AG09309 (cell line): Measurements from ENCODE around the gene PRR27.

Source experiments
- DNase-seq: peaks from one replicate; pipeline ENCODE4 v3.0.0-alpha.2; 2010; ENCODE audit warnings: low read depth
- H3K4me3 ChIP-seq: 2 replicates; pipeline ENCODE4 v1.5.1; 2011; ENCODE audit warnings: mild to moderate bottlenecking, low read depth, low read length, moderate library complexity; ENCODE audit not compliant: control insufficient read depth
- CTCF ChIP-seq: IDR thresholded peaks from 2 replicates; pipeline ENCODE4 v1.5.1; 2011; ENCODE audit warnings: mild to moderate bottlenecking, low read depth, low read length, inconsistent platforms; ENCODE audit not compliant: insufficient read depth, control insufficient read depth; ENCODE audit errors: missing control alignments

Gene PRR27

GRCh38 chr4:70181864-70182263 lies 27.8 kb downstream of the PRR27 start:
- TF ChIP-seq CTCF, result no peak

GRCh38 chr4:70182517-70183167 lies 28.6 kb downstream of the PRR27 start:
- no peak overlapping the region for H3K4me3 ChIP-seq
- no peak for DNase-seq
- TF ChIP-seq CTCF, result no peak

More at GRCh38 chr4:70181864-70182263, 27.8 kb downstream of the PRR27 start:
- DNase-seq, result no peak
- H3K4me3 ChIP-seq, result no peak overlapping the region

GRCh38 chr4:70183168-70183939 lies 29.3 kb downstream of the PRR27 start:
- TF ChIP-seq CTCF, result no peak
- no peak overlapping the region for H3K4me3 ChIP-seq
- DNase-seq, result no peak

GRCh38 chr4:70183940-70184246 lies 29.9 kb downstream of the PRR27 start:
- no peak for TF ChIP-seq CTCF
- no peak for DNase-seq
- no peak overlapping the region for H3K4me3 ChIP-seq

GRCh38 chr4:70187216-70187615 lies 33.2 kb downstream of the PRR27 start:
- no peak for DNase-seq
- H3K4me3 ChIP-seq, result no peak overlapping the region
- TF ChIP-seq CTCF, result no peak

- H3K4me3 ChIP-seq, result no peak overlapping the region
- DNase-seq, result no peak
- no peak for TF ChIP-seq CTCF
These were observed 36.5 kb downstream of the PRR27 start for GRCh38 chr4:70190579-70190978.
